Motor neuron (in vitro differentiated cells): ENCODE results near the gene SYT6. TPM values are rescaled to one million over a fixed set of nuclear protein-coding genes. Genes with fewer than 3 reads are reported as not detected.

Experiments
- ATAC-seq, 8 experiments: fragments of 200-7000 bp; cut with Tn5 transposase; replicated peaks in 6 of 8; 2 replicates each; pipeline ENCODE4 v1.8.0; 2021; ENCODE audit warnings: mild to moderate bottlenecking in 8 of 8, moderate library complexity in 8 of 8
- H3K27ac ChIP-seq, 2 donors: fragments of 250-450 bp; sonication (Bioruptor Pico); 2 replicates each; pipeline ENCODE4 v1.9.0; 2021; ENCODE audit warnings: antibody characterized with exemption in 2 of 2, mild to moderate bottlenecking in 2 of 2, moderate library complexity in 1 of 2
- H3K4me1 ChIP-seq, 2 donors: fragments of 250-450 bp; sonication (Bioruptor Pico); replicated peaks in 1 of 2; 2 replicates each; pipeline ENCODE4 v1.6.1; 2021; ENCODE audit warnings: antibody characterized with exemption in 2 of 2, mild to moderate bottlenecking in 2 of 2, moderate library complexity in 1 of 2
- H3K4me3 ChIP-seq, 5 donors: fragments of 250-450 bp; sonication (Bioruptor Pico); 2 replicates each; pipeline ENCODE4 v1.9.0; 2021; ENCODE audit warnings: antibody characterized with exemption in 5 of 5, mild to moderate bottlenecking in 5 of 5, moderate library complexity in 4 of 5
- WGBS, 10 experiments: fragments of 450-650 bp; shearing (Covaris generic); methylation state at CpG; one replicate each; pipeline ENCODE4 v1.0.0; 2022; 5-methylcytosine and 5-hydroxymethylcytosine counted together
- in situ Hi-C, 9 experiments: fragments of 400-800 bp; cut with MboI; loops; one replicate each; pipeline ENCODE4 v1.15.0; 2021; ENCODE audit warnings: low sequenced_read_pairs in 9 of 9, low pct_unique_long_range_greater_than_20kb in 2 of 9; ENCODE audit not compliant: unreplicated experiment in 9 of 9
- total RNA-seq, 8 experiments: library from RNA; unstranded; fragments of 300-600 nt; gene quantifications; 2 replicates each; pipeline versions ENCODE4 v1.2.3 to v1.2.4, GENCODE V29; 2022

SYT6 gene
- total RNA-seq, 8 experiments from 2014 or later = 0.10 to 13.9 (median 10.7) TPM; not detected in 1

GRCh38 chr1:114093624-114094362 is 59.9 kb downstream of the SYT6 start:
- Histone ChIP-seq H3K27ac (no peak overlapping the region), H3K4me3 (no peak overlapping the region), H3K4me1 (peaks cover 39 to 48% of the 10 kb centered on the region in 2 donors)
- in situ Hi-C loops = no loop called here
- ATAC-seq = no peak
- WGBS, 10 experiments = 27 to 100% (median 85%) methylated on average over 1 to 4 of the region's 4 CpGs; no CpG with 5 or more reads in 2 of the 10 experiments

GRCh38 chr1:114092186-114093062 is 61.2 kb downstream of the SYT6 start:
- Histone ChIP-seq H3K4me3 (no peak overlapping the region), H3K4me1 (peaks cover 42 to 56% of the 10 kb centered on the region in 2 donors), H3K27ac (peak overlapping the region; percentile 69 to 74)
- in situ Hi-C loops = no loop called here
- WGBS, 10 experiments = 45 to 88% (median 52%) methylated on average over 1 to 3 of the region's 3 CpGs; no CpG with 5 or more reads in 3 of the 10 experiments
- peak; percentile 23 to 90 (median 66) for ATAC-seq

- Histone ChIP-seq H3K4me1 (peaks cover 42 to 56% of the 10 kb centered on the region in 2 donors), H3K4me3 (no peak overlapping the region), H3K27ac (no peak overlapping the region)
- WGBS, 10 experiments = 80 to 100% (median 94%) methylated on average over 2 to 10 of the region's 10 CpGs; no CpG with 5 or more reads in 3 of the 10 experiments
- in situ Hi-C loops = no loop called here
- ATAC-seq = no peak
Measured at GRCh38 chr1:114091711-114092110, 62.0 kb downstream of the SYT6 start.

- Histone ChIP-seq H3K4me3 (no peak overlapping the region), H3K27ac (no peak overlapping the region), H3K4me1 (peaks cover 42 to 56% of the 10 kb centered on the region in 2 donors)
- no peak for ATAC-seq
- in situ Hi-C loops = no loop called here
- WGBS, 10 experiments = 64 to 100% (median 87%) methylated on average over 5 to 11 of the region's 11 CpGs; no CpG with 5 or more reads in 1 of the 10 experiments
Measured at GRCh38 chr1:114090738-114091505, 62.7 kb downstream of the SYT6 start.

- in situ Hi-C loops = no loop called here
- WGBS, 10 experiments = 8 to 100% (median 75%) methylated on average over 2 to 4 of the region's 4 CpGs
- no peak overlapping the region for H3K4me3 ChIP-seq
- H3K4me1 ChIP-seq = peaks cover 36 to 48% of the 10 kb centered on the region in 2 donors
- H3K27ac ChIP-seq = no peak overlapping the region
- no peak for ATAC-seq
Measured at GRCh38 chr1:114089502-114090138, 64.0 kb downstream of the SYT6 start.

- ATAC-seq = peak in 5 of 8 experiments; percentile 48 to 91 (median 75)
- H3K27ac ChIP-seq = no peak overlapping the region
- H3K4me3 ChIP-seq = no peak overlapping the region
- WGBS, 10 experiments = 37 to 100% (median 51%) methylated on average over 1 to 10 of the region's 13 CpGs
- in situ Hi-C loops = no loop called here
- H3K4me1 ChIP-seq = peaks cover 27 to 38% of the 10 kb centered on the region in 2 donors
Measured at GRCh38 chr1:114088392-114089299, 65.0 kb downstream of the SYT6 start.

- ATAC-seq = no peak
- Histone ChIP-seq H3K4me3 (no peak overlapping the region), H3K4me1 (peaks cover 16 to 27% of the 10 kb centered on the region in 2 donors), H3K27ac (no peak overlapping the region)
- in situ Hi-C loops = no loop called here
- 80 to 100% (median 95%) methylated on average over 1 to 2 of the region's 2 CpGs; no CpG with 5 or more reads in 4 of the 10 experiments for WGBS, 10 experiments
Measured at GRCh38 chr1:114087495-114087894, 66.2 kb downstream of the SYT6 start.

GRCh38 chr1:114086601-114087368 is 66.9 kb downstream of the SYT6 start:
- in situ Hi-C loops = no loop called here

GRCh38 chr1:114082867-114083585 is 70.6 kb downstream of the SYT6 start:
- H3K4me1 ChIP-seq = no peaks in the 10 kb centered on the region
- in situ Hi-C loops = no loop called here
- no peak overlapping the region for H3K27ac ChIP-seq
- 62 to 100% (median 79%) methylated on average over 1 to 2 of the region's 2 CpGs; no CpG with 5 or more reads in 4 of the 10 experiments for WGBS, 10 experiments
- H3K4me3 ChIP-seq = no peak overlapping the region
- ATAC-seq = no peak

More at GRCh38 chr1:114086601-114087368, 66.9 kb downstream of the SYT6 start:
- H3K4me3 ChIP-seq = no peak overlapping the region
- peaks cover 9 to 19% of the 10 kb centered on the region in 2 donors for H3K4me1 ChIP-seq
- ATAC-seq = no peak
- no peak overlapping the region for H3K27ac ChIP-seq
- WGBS, 10 experiments = 27 to 100% (median 92%) methylated on average over 1 to 7 of the region's 8 CpGs

GRCh38 chr1:114082304-114082630 is 71.4 kb downstream of the SYT6 start:
- in situ Hi-C loops = no loop called here

More at GRCh38 chr1:114082304-114082630, 71.4 kb downstream of the SYT6 start:
- peak in 1 of 8 experiments; percentile 32 for ATAC-seq
- Histone ChIP-seq H3K27ac (no peak overlapping the region), H3K4me1 (no peaks in the 10 kb centered on the region), H3K4me3 (no peak overlapping the region)
- WGBS, 10 experiments = 22 to 75% (median 48%) methylated on average over 1 to 2 of the region's 2 CpGs; no CpG with 5 or more reads in 3 of the 10 experiments
